CD8-positive, alpha-beta memory T cell (primary cell): ENCODE measurements around the gene KCNQ5. TPM values are rescaled to one million over a fixed set of nuclear protein-coding genes. Genes with fewer than 3 reads are reported as not detected.

Source experiments
- CTCF ChIA-PET: fragments of 350-600 bp; sonication (Branson Sonifier 250); formaldehyde crosslinking; loops from one replicate; lab custom pipeline; 2021; ENCODE audit warnings: antibody characterized with exemption; lab: Charles Lee
- POLR2A ChIA-PET: fragments of 350-600 bp; sonication (Branson Sonifier 250); formaldehyde crosslinking; loops from one replicate; lab custom pipeline; 2021; ENCODE audit warnings: antibody characterized with exemption; lab: Charles Lee
- DNase-seq, 5 donors: peaks; one replicate each; pipeline versions ENCODE4 v3.0.0 to v3.0.0-alpha.2; 2020 to 2022; ENCODE audit warnings: mixed read lengths in 1 of 5
- H3K27ac ChIP-seq: one replicate; pipeline ENCODE4 v1.7.0; 2013; ENCODE audit warnings: low read depth, mild to moderate bottlenecking, low read length, moderate library complexity
- H3K27me3 ChIP-seq: 2 replicates; pipeline ENCODE4 v1.7.0; 2013; ENCODE audit warnings: low read length, mild to moderate bottlenecking; ENCODE audit not compliant: insufficient read depth, poor library complexity, severe bottlenecking
- H3K36me3 ChIP-seq: 2 replicates; pipeline ENCODE4 v1.7.0; 2013; ENCODE audit warnings: mild to moderate bottlenecking, low read length, moderate library complexity; ENCODE audit not compliant: insufficient read depth
- H3K4me1 ChIP-seq: 2 replicates; pipeline ENCODE4 v1.7.0; 2013; ENCODE audit warnings: mild to moderate bottlenecking, low read length, moderate library complexity; ENCODE audit not compliant: insufficient read depth
- H3K4me3 ChIP-seq: 2 replicates; pipeline ENCODE4 v1.7.0; 2013; ENCODE audit warnings: mild to moderate bottlenecking, low read length
- H3K9me3 ChIP-seq: 2 replicates; pipeline ENCODE4 v1.7.0; 2013; ENCODE audit warnings: mild to moderate bottlenecking, low read length
- H3K27ac Mint-ChIP-seq, 8 donors: one replicate each; pipeline ENCODE4 v1.8.0; 2020 to 2021; ENCODE audit warnings: mixed read lengths in 8 of 8, mild to moderate bottlenecking in 6 of 8, inconsistent platforms in 3 of 8, moderate library complexity in 3 of 8
- H3K27me3 Mint-ChIP-seq, 2 donors: one replicate each; pipeline ENCODE4 v1.8.0; 2020 to 2021; ENCODE audit warnings: mixed read lengths in 2 of 2, mild to moderate bottlenecking in 1 of 2, moderate library complexity in 1 of 2
- H3K36me3 Mint-ChIP-seq, 3 donors: one replicate each; pipeline ENCODE4 v1.8.0; 2020 to 2021; ENCODE audit warnings: mixed read lengths in 3 of 3, inconsistent platforms in 1 of 3, mild to moderate bottlenecking in 1 of 3
- H3K4me1 Mint-ChIP-seq, 3 donors: one replicate each; pipeline ENCODE4 v1.8.0; 2020 to 2021; ENCODE audit warnings: mixed read lengths in 3 of 3, inconsistent platforms in 1 of 3, mild to moderate bottlenecking in 1 of 3
- H3K4me3 Mint-ChIP-seq, 7 donors: one replicate each; pipeline ENCODE4 v1.8.0; 2020 to 2021; ENCODE audit warnings: mixed read lengths in 7 of 7, mild to moderate bottlenecking in 6 of 7, moderate library complexity in 4 of 7, inconsistent platforms in 2 of 7
- H3K9me3 Mint-ChIP-seq, 5 donors: one replicate each; pipeline ENCODE4 v1.8.0; 2020 to 2022; ENCODE audit warnings: mixed read lengths in 5 of 5, mild to moderate bottlenecking in 3 of 5, moderate library complexity in 2 of 5, inconsistent platforms in 1 of 5
- polyA plus RNA-seq: library from polyadenylated mRNA; unstranded; fragments of 300-500 nt; fragmentation: Illumina TruSeq; gene quantifications from one replicate; pipeline ENCODE4 v1.2.3, GENCODE V29; 2021
- total RNA-seq, 2 experiments: library from RNA; stranded (reverse); gene quantifications; one replicate each; pipeline ENCODE4 v1.2.3, GENCODE V29; 2021

Gene KCNQ5
- total and polyA plus RNA-seq, 3 experiments from 2014 or later = 0.85 to 8.5 (median 7.9) TPM

DNA sequence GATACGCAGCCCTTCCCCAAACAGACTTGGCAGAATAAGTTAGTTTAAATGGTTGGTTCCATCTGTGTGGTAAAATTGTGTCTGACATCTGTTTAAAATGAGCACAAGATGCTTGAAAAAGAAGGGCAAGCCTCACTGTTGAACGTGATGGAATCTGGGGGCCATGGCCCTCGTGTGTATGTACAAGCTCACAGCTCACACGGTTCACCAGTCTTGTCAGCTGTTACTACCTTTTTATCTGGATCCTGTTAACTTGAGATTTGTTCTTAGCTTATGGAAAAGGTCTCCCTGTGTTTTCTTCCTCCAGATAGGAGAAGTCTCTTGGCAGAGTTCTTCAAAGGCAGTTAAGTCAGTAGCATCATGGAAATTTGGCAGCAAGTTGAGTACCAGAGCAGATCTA is 332.9 kb downstream of the KCNQ5 start:
- Histone ChIP-seq H3K27me3 (no peaks in the 10 kb centered on the region), H3K9me3 (no peaks in the 10 kb centered on the region), H3K27ac (no peak overlapping the region), H3K4me1 (no peaks in the 10 kb centered on the region), H3K36me3 (no peaks in the 10 kb centered on the region), H3K4me3 (no peak overlapping the region)
- CTCF ChIA-PET = interaction anchor here (1.6 kb wide), 1 partner anchor 9 kb away, joined by 4 read pairs; no protein-coding TSS in a partner anchor
- POLR2A ChIA-PET = no interaction called here
- Mint-ChIP-seq H3K4me1 (no peaks in the 10 kb centered on the region), H3K9me3 (no peaks in the 10 kb centered on the region), H3K36me3 (no peaks in the 10 kb centered on the region), H3K27ac (no peak overlapping the region), H3K27me3 (no peaks in the 10 kb centered on the region), H3K4me3 (no peak overlapping the region)
- no peak for DNase-seq

DNA sequence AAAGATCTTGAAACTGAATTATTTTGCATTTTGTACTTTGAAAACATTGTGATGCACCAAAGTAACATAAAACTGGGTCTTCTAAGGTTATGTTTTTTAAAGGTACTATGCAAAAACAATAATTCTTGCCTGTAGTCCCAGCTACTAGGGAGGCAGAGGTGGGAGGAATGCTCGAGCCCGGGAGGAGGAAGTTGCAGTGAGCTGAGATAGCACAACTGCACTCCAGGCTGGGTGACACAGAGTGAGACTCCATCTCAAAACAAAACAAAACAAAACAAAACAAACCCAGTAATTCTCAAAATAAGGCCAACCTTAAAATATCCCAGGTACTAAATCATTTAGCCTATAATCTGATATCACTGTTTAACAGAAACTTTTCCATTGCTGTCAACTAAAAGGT is 333.8 kb downstream of the KCNQ5 start:
- Mint-ChIP-seq H3K36me3 (peaks cover 0 to 3% (median 0%) of the 10 kb centered on the region in 3 donors), H3K4me1 (no peaks in the 10 kb centered on the region), H3K4me3 (no peak overlapping the region), H3K27ac (no peak overlapping the region), H3K27me3 (no peaks in the 10 kb centered on the region), H3K9me3 (no peaks in the 10 kb centered on the region)
- Histone ChIP-seq H3K27me3 (no peaks in the 10 kb centered on the region), H3K4me1 (no peaks in the 10 kb centered on the region), H3K9me3 (no peaks in the 10 kb centered on the region), H3K36me3 (no peaks in the 10 kb centered on the region), H3K4me3 (no peak overlapping the region), H3K27ac (no peak overlapping the region)
- CTCF ChIA-PET = interaction anchor here (1.6 kb wide), 1 partner anchor 8 kb away, joined by 4 read pairs; no protein-coding TSS in a partner anchor
- DNase-seq = no peak
- POLR2A ChIA-PET = no interaction called here

DNA sequence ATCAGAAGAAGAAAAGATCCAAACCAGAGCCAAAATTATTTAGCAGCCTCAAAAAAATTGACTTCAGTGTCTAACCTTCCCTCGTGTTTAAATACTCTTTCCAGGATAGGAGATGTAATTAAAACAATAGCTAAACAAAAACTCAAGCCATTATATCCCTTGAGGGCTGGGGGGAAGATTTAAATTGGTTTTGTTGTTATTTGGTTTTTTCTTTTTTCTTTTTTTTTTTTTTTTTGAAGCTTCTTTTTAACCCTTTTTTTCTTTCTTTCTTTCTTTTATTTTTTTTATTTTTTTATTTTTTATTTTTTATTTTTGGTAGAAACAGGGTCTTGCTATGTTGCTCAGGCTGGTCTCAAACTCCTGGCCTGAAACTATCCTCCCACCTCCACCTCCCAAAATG is 334.4 kb downstream of the KCNQ5 start:
- Mint-ChIP-seq H3K27me3 (no peaks in the 10 kb centered on the region), H3K4me1 (no peaks in the 10 kb centered on the region), H3K9me3 (no peaks in the 10 kb centered on the region), H3K36me3 (peaks cover 0 to 3% (median 0%) of the 10 kb centered on the region in 3 donors), H3K4me3 (no peak overlapping the region), H3K27ac (no peak overlapping the region)
- H3K4me3 ChIP-seq = no peak overlapping the region
- DNase-seq = no peak
- H3K36me3 ChIP-seq = no peaks in the 10 kb centered on the region
- H3K27ac ChIP-seq = no peak overlapping the region
- no peaks in the 10 kb centered on the region for H3K9me3 ChIP-seq
- H3K27me3 ChIP-seq = no peaks in the 10 kb centered on the region
- ChIA-PET POLR2A (no interaction called here), CTCF (no interaction called here)
- H3K4me1 ChIP-seq = no peaks in the 10 kb centered on the region

DNA sequence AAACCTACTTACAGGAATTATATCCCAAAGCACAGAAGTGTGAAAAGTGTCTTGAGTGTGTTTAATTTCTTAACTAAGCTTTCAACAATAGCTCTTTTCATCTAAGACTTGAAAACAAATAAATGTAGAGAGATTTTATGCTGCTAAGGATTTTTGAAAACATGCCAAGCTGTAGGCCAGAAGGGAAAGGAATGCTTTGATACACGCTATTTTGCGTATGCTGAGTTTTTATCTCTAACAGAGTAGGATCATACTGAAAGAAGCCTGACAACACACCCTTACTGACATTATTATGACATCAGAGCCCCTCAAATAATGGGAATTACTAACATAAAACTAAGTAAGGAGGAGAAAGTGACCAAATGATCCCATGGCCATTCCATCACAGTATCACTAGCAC is 338.0 kb downstream of the KCNQ5 start:
- CTCF ChIA-PET = no interaction called here
- DNase-seq = no peak
- Mint-ChIP-seq H3K36me3 (peaks cover 0 to 3% (median 0%) of the 10 kb centered on the region in 3 donors), H3K27me3 (no peaks in the 10 kb centered on the region), H3K4me1 (no peaks in the 10 kb centered on the region), H3K27ac (no peak overlapping the region), H3K9me3 (no peaks in the 10 kb centered on the region), H3K4me3 (no peak overlapping the region)
- H3K4me1 ChIP-seq = no peaks in the 10 kb centered on the region
- POLR2A ChIA-PET = no interaction called here
- no peaks in the 10 kb centered on the region for H3K27me3 ChIP-seq
- no peaks in the 10 kb centered on the region for H3K36me3 ChIP-seq
- H3K4me3 ChIP-seq = no peak overlapping the region
- H3K9me3 ChIP-seq = no peaks in the 10 kb centered on the region
- no peak overlapping the region for H3K27ac ChIP-seq

DNA sequence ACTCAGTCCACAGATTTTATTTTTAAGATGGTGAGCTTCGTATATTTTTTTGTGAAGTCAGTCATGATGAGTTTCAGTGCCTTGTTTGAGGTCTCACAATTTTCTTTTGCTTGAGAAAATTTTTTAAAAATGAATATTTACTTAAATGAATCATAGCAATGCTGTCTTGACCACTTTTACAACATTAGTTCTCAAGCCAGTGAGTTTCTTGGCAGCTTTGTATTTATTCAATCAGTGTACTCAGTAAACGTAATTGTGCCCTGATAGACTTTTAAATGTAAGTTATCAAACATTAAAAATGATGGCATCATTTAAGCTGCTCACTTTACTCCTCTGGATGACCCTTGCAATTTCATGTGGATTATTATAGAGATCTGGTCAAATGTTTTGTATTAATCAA is 342.1 kb downstream of the KCNQ5 start:
- ChIA-PET POLR2A (no interaction called here), CTCF (interaction anchor here (1.8 kb wide), 1 partner anchor 9 kb away, joined by 4 read pairs; no protein-coding TSS in a partner anchor)
- no peak for DNase-seq
- Mint-ChIP-seq H3K4me1 (no peaks in the 10 kb centered on the region), H3K27me3 (no peaks in the 10 kb centered on the region), H3K4me3 (no peak overlapping the region), H3K9me3 (no peaks in the 10 kb centered on the region), H3K27ac (no peak overlapping the region), H3K36me3 (peaks cover 0 to 3% (median 0%) of the 10 kb centered on the region in 3 donors)
- H3K4me3 ChIP-seq = no peak overlapping the region
- H3K36me3 ChIP-seq = no peaks in the 10 kb centered on the region
- H3K27me3 ChIP-seq = no peaks in the 10 kb centered on the region
- H3K27ac ChIP-seq = no peak overlapping the region
- no peaks in the 10 kb centered on the region for H3K9me3 ChIP-seq
- H3K4me1 ChIP-seq = no peaks in the 10 kb centered on the region

DNA sequence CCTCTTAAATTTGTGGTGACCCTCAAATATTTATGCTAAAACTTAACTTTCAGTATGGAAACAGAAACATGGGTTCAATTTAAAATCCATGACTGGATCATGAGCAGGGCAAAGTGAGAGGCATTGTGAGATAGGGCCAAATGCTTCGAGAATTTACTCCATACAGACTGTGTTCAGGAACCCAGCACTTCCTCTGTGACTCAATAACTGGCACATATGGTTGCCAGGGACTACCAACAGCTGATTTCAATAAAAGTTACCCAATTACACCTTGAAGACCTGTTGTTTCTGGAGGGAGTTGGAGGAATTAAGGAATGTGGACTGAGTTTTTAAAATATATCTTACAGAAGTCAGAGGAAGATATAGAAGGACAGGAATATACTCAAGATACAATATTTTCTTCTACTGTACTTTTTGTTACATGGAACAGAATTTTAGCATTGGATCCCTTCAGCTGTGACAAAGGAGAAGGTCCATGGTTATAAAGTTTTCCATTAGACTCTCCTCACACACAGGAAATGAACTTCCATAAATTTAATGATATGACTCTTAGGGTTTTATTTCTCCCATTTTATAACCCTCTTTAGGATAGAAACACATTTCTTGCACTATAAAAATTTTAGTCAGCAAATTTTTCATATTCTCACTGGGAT is 344.9 kb downstream of the KCNQ5 start:
- H3K4me3 Mint-ChIP-seq = no peak overlapping the region
- H3K36me3 ChIP-seq = no peaks in the 10 kb centered on the region
- no peaks in the 10 kb centered on the region for H3K9me3 Mint-ChIP-seq
- H3K9me3 ChIP-seq = no peaks in the 10 kb centered on the region
- POLR2A ChIA-PET = no interaction called here
- H3K4me3 ChIP-seq = no peak overlapping the region
- CTCF ChIA-PET = no interaction called here
- H3K4me1 Mint-ChIP-seq = no peaks in the 10 kb centered on the region
- H3K27ac ChIP-seq = no peak overlapping the region
- DNase-seq = no peak
- peak overlapping the region in 1 of 8 donors; percentile 38 for H3K27ac Mint-ChIP-seq
- H3K36me3 Mint-ChIP-seq = peaks cover 0 to 3% (median 0%) of the 10 kb centered on the region in 3 donors
- H3K4me1 ChIP-seq = no peaks in the 10 kb centered on the region
- no peaks in the 10 kb centered on the region for H3K27me3 Mint-ChIP-seq
- H3K27me3 ChIP-seq = no peaks in the 10 kb centered on the region

DNA sequence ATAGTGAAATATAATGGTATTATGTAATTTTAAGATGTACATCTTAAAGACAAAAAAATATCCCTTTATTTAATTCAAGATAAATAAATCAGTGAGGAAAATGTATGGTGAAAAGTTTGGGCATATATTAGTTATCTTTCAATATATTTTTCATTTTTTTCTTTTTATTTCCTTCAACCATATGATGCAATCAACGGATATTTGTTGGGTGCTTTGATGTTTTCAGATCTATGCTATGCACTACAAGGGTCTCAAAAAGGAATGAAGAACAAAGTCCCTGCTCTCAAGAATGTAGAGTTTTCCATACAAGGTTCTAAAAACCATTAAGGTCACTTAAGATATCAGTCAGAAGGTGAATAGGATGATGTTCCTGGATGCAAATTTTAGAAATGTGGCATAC is 345.5 kb downstream of the KCNQ5 start:
- Histone ChIP-seq H3K4me1 (no peaks in the 10 kb centered on the region), H3K4me3 (no peak overlapping the region), H3K9me3 (no peaks in the 10 kb centered on the region), H3K27me3 (no peaks in the 10 kb centered on the region), H3K27ac (no peak overlapping the region), H3K36me3 (no peaks in the 10 kb centered on the region)
- Mint-ChIP-seq H3K27me3 (no peaks in the 10 kb centered on the region), H3K9me3 (no peaks in the 10 kb centered on the region), H3K36me3 (peaks cover 0 to 3% (median 0%) of the 10 kb centered on the region in 3 donors), H3K4me3 (no peak overlapping the region), H3K27ac (no peak overlapping the region), H3K4me1 (no peaks in the 10 kb centered on the region)
- ChIA-PET CTCF (no interaction called here), POLR2A (no interaction called here)
- DNase-seq = no peak

DNA sequence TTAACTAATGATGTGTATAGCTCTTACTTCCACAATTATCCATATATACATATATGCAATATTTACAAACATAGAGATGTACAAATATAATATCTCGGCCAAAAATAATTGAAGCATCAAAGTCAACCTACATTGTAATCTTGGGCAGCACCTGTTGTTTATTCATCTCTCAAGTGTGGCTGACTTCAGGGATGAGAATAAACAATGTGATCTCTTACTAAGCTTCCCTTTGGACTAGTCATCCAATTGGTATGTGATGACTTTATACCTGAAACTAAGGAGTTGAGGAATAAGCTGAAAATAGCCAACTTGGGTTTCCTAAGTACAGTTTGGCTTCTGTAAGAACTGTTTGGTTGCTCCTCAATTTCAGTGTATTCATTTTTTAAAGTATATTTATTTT is 346.8 kb downstream of the KCNQ5 start:
- no peak overlapping the region for H3K27ac ChIP-seq
- no peaks in the 10 kb centered on the region for H3K27me3 ChIP-seq
- Mint-ChIP-seq H3K9me3 (no peaks in the 10 kb centered on the region), H3K4me3 (no peak overlapping the region), H3K4me1 (no peaks in the 10 kb centered on the region), H3K36me3 (peaks cover 0 to 3% (median 0%) of the 10 kb centered on the region in 3 donors), H3K27me3 (no peaks in the 10 kb centered on the region), H3K27ac (no peak overlapping the region)
- ChIA-PET POLR2A (no interaction called here), CTCF (no interaction called here)
- no peak overlapping the region for H3K4me3 ChIP-seq
- H3K36me3 ChIP-seq = no peaks in the 10 kb centered on the region
- no peaks in the 10 kb centered on the region for H3K9me3 ChIP-seq
- DNase-seq = no peak
- H3K4me1 ChIP-seq = no peaks in the 10 kb centered on the region
